GDM1 (cell line): Measurements from ENCODE around the gene CYTH3.
"Not testable (repeated sequence)": the region's sequence is repeated elsewhere in the genome, so short reads cannot be mapped to it uniquely, and the experiment has no call there.

Experiments used
- DNase-seq: peaks from one replicate; lab custom pipeline; 2025; lab: John Stamatoyannopoulos, UW

Gene CYTH3

GRCh38 chr7:6193709-6194108, 78.7 kb downstream of the CYTH3 start:
- no peak for DNase-seq

- DNase-seq, result not testable (repeated sequence)
Observed at GRCh38 chr7:6190563-6190962, 81.9 kb downstream of the CYTH3 start.

GRCh38 chr7:6188389-6188788, 84.0 kb downstream of the CYTH3 start:
- DNase-seq, result no peak

- no peak for DNase-seq
Observed at GRCh38 chr7:6186577-6186976, 85.8 kb downstream of the CYTH3 start.

- no peak for DNase-seq
Observed at GRCh38 chr7:6182993-6183392, 89.4 kb downstream of the CYTH3 start.

GRCh38 chr7:6181136-6181535, 91.3 kb downstream of the CYTH3 start:
- no peak for DNase-seq

GRCh38 chr7:6180344-6180725, 92.1 kb downstream of the CYTH3 start:
- DNase-seq, result no peak

- no peak for DNase-seq
Observed at GRCh38 chr7:6179620-6180343, 92.6 kb downstream of the CYTH3 start.

GRCh38 chr7:6178298-6179029, 94.0 kb downstream of the CYTH3 start:
- DNase-seq, result no peak

GRCh38 chr7:6175645-6176044, 96.8 kb downstream of the CYTH3 start:
- DNase-seq, result no peak

GRCh38 chr7:6172910-6173295, 99.5 kb downstream of the CYTH3 start:
- no peak for DNase-seq

GRCh38 chr7:6172224-6172909, 100.1 kb downstream of the CYTH3 start:
- no peak for DNase-seq

- DNase-seq, result no peak
Observed at GRCh38 chr7:6171532-6172223, 100.7 kb downstream of the CYTH3 start.

- no peak for DNase-seq
Observed at GRCh38 chr7:6170571-6171531, 101.6 kb downstream of the CYTH3 start.

GRCh38 chr7:6169805-6170520, 102.5 kb downstream of the CYTH3 start:
- no peak for DNase-seq

- no peak for DNase-seq
Observed at GRCh38 chr7:6168477-6168868, 104.0 kb downstream of the CYTH3 start.

- no peak for DNase-seq
Observed at GRCh38 chr7:6167587-6168476, 104.6 kb downstream of the CYTH3 start.

GRCh38 chr7:6167004-6167551, 105.3 kb downstream of the CYTH3 start:
- DNase-seq, result no peak

- DNase-seq, result no peak
Observed at GRCh38 chr7:6166443-6166891, 106.0 kb downstream of the CYTH3 start.
